Upper lobe of left lung (tissue), 6 donors: ENCODE data around the gene FOXP1. TPM values are rescaled to one million over a fixed set of nuclear protein-coding genes. Genes with fewer than 3 reads are reported as not detected.

Experiments
- ATAC-seq, 2 donors: fragments of 200-7000 bp; cut with Tn5 transposase; one replicate each; pipeline ENCODE4 v1.9.1; 2022; ENCODE audit warnings: mild to moderate bottlenecking in 2 of 2, moderate library complexity in 2 of 2; ENCODE audit not compliant: low FRiP score in 2 of 2
- DNase-seq, 2 donors: peaks; one replicate each; pipeline ENCODE4 v3.0.0-alpha.2; 2019 to 2020
- H3K27ac ChIP-seq, 4 donors: fragments of 200-600 bp; sonication (generic); one replicate each; pipeline ENCODE4 v1.5.1; 2016 to 2019
- H3K27me3 ChIP-seq, 4 donors: fragments of 200-600 bp; sonication (generic); one replicate each; pipeline ENCODE4 v1.5.1; 2017 to 2019
- H3K36me3 ChIP-seq, 4 donors: fragments of 200-600 bp; sonication (generic); one replicate each; pipeline ENCODE4 v1.5.1; 2016 to 2019
- H3K4me1 ChIP-seq, 4 donors: fragments of 200-600 bp; sonication (generic); one replicate each; pipeline ENCODE4 v1.5.1; 2018 to 2019
- H3K4me3 ChIP-seq, 4 donors: fragments of 200-600 bp; sonication (generic); one replicate each; pipeline ENCODE4 v1.5.1; 2017 to 2019; ENCODE audit warnings: mild to moderate bottlenecking in 2 of 4, moderate library complexity in 1 of 4
- H3K9me3 ChIP-seq, 4 donors: fragments of 200-600 bp; sonication (generic); one replicate each; pipeline ENCODE4 v1.5.1; 2018 to 2019
- EP300 ChIP-seq, 4 donors: sonication (generic); formaldehyde crosslinking; IDR thresholded peaks; one replicate each; pipeline ENCODE4 v1.5.1; 2017; ENCODE audit warnings: antibody characterized with exemption in 4 of 4, control low read depth in 2 of 4
- POLR2A ChIP-seq, 4 donors: fragments of 450-650 bp; IDR thresholded peaks; one replicate each; pipeline ENCODE4 v1.5.1; 2016 to 2017; ENCODE audit warnings: antibody characterized with exemption in 4 of 4, mild to moderate bottlenecking in 2 of 4
- POLR2AphosphoS5 ChIP-seq, 2 donors: sonication (generic); formaldehyde crosslinking; IDR thresholded peaks; one replicate each; pipeline ENCODE4 v1.5.1; 2017; ENCODE audit warnings: antibody characterized with exemption in 2 of 2
- WGBS, 2 donors: methylation state at CpG; one replicate each; pipeline ENCODE4 v1.1.5; 2017 to 2018; 5-methylcytosine and 5-hydroxymethylcytosine counted together
- total RNA-seq, 6 donors: library from RNA; depleted of rRNA in 4 of 6; stranded (reverse); fragments of >200 nt in 4 of 6; gene quantifications; one replicate each; pipeline versions ENCODE4 v1.1.0 to v1.2.1, GENCODE V29; 2016 to 2021
- TF ChIP-seq, protein P1 (sequence below), 6 experiments: fragments of 450-650 bp in 4 of 6; fragments of 200-600 bp in 2 of 6; sonication (generic) in 2 of 6; IDR thresholded peaks; one replicate each; pipeline ENCODE4 v1.5.1; 2016 to 2019; ENCODE audit warnings: antibody characterized with exemption in 6 of 6
- donor health status: DM: no; HTN: no; CAD: no; lungs with moderate emphysema.
- donor health status: DM: no; HTN: yes; CAD: no; lungs with severe emphysema.

FOXP1 gene
- total RNA-seq, 6 donors from 2014 or later: 103 to 248 (median 134) TPM

DNA sequence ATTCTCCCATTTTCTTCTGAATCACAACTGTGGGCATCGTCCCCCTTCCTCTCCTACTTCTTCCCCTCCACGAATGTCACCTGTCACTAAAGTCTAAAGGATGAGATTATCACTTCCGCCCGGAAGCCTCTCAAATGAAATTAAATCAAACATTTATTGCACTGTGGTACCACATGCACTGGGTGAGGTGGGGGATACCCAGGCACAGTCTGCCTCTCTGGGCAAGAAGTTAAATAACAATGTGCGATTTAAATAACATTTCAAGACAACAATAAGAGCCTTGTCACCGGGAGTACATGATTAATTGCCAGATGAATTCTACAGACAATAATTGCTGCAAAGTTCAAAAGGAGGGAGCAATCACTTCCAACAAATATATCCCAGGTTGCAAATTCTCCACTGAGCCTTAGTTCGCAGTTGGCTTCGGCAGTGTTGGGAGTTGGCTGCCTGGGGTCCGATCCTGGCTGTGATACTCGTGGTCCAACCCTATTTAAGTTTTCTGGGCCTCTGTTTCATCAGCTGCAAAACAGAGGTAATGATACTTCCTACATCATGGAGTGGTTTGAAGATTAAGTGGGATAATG is 77.7 kb downstream of the FOXP1 start:
- WGBS, 2 donors: 76 to 80% methylated on average over 10 of the region's 10 CpGs
- Histone ChIP-seq H3K36me3 (no peaks in the 10 kb centered on the region), H3K4me3 (no peak overlapping the region), H3K9me3 (no peaks in the 10 kb centered on the region), H3K27me3 (no peaks in the 10 kb centered on the region), H3K4me1 (peaks cover 0 to 3% (median under 1%) of the 10 kb centered on the region in 4 donors), H3K27ac (no peak overlapping the region)
- TF ChIP-seq EP300 (IDR thresholded peaks at IDR 0.05) (no peak), POLR2AphosphoS5 (IDR thresholded peaks at IDR 0.05) (no peak), POLR2A (IDR thresholded peaks at IDR 0.05) (no peak)
- TF ChIP-seq, protein P1, sequence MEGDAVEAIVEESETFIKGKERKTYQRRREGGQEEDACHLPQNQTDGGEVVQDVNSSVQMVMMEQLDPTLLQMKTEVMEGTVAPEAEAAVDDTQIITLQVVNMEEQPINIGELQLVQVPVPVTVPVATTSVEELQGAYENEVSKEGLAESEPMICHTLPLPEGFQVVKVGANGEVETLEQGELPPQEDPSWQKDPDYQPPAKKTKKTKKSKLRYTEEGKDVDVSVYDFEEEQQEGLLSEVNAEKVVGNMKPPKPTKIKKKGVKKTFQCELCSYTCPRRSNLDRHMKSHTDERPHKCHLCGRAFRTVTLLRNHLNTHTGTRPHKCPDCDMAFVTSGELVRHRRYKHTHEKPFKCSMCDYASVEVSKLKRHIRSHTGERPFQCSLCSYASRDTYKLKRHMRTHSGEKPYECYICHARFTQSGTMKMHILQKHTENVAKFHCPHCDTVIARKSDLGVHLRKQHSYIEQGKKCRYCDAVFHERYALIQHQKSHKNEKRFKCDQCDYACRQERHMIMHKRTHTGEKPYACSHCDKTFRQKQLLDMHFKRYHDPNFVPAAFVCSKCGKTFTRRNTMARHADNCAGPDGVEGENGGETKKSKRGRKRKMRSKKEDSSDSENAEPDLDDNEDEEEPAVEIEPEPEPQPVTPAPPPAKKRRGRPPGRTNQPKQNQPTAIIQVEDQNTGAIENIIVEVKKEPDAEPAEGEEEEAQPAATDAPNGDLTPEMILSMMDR (IDR thresholded peaks at IDR 0.05): no peak
- no peak for ATAC-seq
- no peak for DNase-seq

DNA sequence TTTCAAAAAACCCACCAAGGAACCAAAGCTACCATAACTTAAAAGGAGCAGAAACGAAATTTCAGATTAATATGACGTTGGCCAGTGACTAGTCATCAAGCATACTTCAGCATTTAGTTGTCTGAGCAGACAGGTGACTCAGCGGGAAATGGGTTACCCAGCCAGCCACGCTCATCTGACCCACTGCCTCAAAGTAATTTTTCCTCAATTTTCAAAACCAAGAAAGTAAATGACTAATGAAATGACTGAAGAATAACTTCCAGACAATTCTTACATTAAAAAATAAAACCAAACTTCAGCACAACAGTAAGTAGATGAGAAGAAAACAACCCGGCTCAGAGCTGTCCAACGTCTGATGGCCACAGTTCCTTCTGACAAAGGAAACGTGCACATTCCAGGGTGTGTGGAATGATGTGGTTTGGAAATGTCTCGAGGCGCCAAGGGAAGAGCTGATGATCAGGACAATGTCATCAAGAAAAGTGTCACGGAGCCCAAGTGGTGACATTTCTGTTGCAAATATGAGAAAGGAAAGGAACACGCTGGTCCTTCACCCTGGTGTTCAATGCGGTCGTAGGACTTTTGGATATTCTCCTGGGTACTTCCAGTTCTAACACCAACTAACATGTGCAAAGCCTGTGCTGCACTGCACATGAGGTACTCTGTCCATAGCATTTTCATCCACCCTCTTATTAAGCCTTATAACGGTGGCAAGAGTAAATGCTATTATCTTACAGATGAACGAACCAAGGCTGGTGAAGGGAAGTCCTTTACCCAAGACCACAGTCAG is 79.1 kb downstream of the FOXP1 start:
- Histone ChIP-seq H3K4me3 (no peak overlapping the region), H3K9me3 (no peaks in the 10 kb centered on the region), H3K27ac (no peak overlapping the region), H3K27me3 (no peaks in the 10 kb centered on the region), H3K36me3 (no peaks in the 10 kb centered on the region), H3K4me1 (no peaks in the 10 kb centered on the region)
- WGBS, 2 donors: 80 to 82% methylated on average over 15 of the region's 15 CpGs
- TF ChIP-seq EP300 (IDR thresholded peaks at IDR 0.05) (no peak), POLR2A (IDR thresholded peaks at IDR 0.05) (no peak)
- DNase-seq (peak in 1 of 2 donors; percentile 48), ATAC-seq (peak in 1 of 2 donors; percentile 92)

DNA sequence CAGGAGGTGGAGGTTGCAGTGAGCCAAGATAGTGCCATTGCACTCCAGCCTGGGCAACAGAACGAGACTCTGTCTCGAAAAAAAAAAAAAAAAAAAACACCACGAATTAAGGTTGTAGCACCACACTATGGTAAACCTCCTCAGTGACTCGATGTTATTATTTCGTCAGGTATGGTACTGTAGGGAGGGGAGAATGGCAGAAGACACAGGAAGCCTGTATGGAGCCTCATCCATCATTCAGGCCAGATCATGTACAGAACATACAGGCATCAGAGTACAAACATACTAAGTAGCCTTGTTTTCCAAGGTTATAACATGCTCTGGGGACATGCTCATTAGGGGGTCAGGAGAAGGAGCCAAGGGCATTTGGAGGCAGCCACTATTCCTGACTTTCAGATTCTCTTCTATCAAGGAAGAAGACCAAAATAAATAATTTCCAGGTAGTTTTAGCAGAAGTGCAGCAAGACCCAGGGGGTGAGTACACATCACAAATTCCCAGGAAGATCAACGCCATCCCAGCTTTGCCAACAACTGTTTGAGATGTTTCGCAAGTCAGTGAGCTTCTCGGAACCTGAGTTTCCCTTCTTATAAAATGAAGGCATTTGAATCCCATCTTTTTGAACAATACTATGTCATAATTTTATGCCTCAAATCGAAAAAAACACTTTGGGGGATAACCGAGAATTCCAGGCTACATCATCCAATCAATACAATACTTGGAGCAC is 79.8 kb downstream of the FOXP1 start:
- TF ChIP-seq POLR2A (IDR thresholded peaks at IDR 0.05): no peak
- H3K4me3 ChIP-seq: no peak overlapping the region
- no peaks in the 10 kb centered on the region for H3K4me1 ChIP-seq
- no peaks in the 10 kb centered on the region for H3K36me3 ChIP-seq
- DNase-seq: no peak
- H3K9me3 ChIP-seq: no peaks in the 10 kb centered on the region
- WGBS, 2 donors: 88 to 92% methylated on average over 10 of the region's 10 CpGs
- no peak overlapping the region for H3K27ac ChIP-seq
- H3K27me3 ChIP-seq: no peaks in the 10 kb centered on the region
- peak in 1 of 2 donors; percentile 57 for ATAC-seq

DNA sequence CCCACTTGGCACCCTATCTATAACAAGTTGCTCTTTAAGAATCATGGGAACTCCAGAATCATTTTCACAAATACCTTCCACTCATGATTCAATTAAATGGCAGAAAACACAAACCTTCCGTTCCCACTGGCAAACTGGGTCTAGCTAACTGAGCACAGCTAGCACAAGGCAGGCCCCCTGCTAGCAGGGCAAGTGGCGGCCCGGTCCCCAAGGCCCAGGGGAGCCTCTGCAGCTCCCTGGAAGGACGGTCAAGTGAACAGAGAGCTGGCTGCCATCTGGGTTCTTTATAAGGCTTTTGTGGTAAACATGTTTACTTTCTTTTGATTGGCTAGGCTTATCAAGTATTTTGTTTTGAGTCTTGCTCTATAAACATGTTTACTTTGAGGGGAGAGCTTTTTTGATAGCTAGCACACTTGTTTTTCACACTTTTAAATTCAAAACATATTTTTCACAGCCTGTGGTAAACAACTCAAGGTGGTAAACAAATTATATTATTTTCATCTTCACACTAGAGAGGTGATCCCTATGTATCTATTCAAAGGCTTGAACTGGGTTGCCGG is 81.4 kb downstream of the FOXP1 start:
- H3K9me3 ChIP-seq: no peaks in the 10 kb centered on the region
- peaks cover 0 to 15% (median 9%) of the 10 kb centered on the region in 4 donors for H3K4me1 ChIP-seq
- no peak overlapping the region for H3K4me3 ChIP-seq
- TF ChIP-seq EP300 (IDR thresholded peaks at IDR 0.05) (no peak), POLR2AphosphoS5 (IDR thresholded peaks at IDR 0.05) (no peak), POLR2A (IDR thresholded peaks at IDR 0.05) (no peak)
- TF ChIP-seq, protein P1 (IDR thresholded peaks at IDR 0.05): no peak
- no peak for ATAC-seq
- 88 to 97% methylated on average over 5 of the region's 5 CpGs for WGBS, 2 donors
- H3K27ac ChIP-seq: no peak overlapping the region
- H3K27me3 ChIP-seq: no peaks in the 10 kb centered on the region
- DNase-seq: peak in 1 of 2 donors; percentile 46
- no peaks in the 10 kb centered on the region for H3K36me3 ChIP-seq

DNA sequence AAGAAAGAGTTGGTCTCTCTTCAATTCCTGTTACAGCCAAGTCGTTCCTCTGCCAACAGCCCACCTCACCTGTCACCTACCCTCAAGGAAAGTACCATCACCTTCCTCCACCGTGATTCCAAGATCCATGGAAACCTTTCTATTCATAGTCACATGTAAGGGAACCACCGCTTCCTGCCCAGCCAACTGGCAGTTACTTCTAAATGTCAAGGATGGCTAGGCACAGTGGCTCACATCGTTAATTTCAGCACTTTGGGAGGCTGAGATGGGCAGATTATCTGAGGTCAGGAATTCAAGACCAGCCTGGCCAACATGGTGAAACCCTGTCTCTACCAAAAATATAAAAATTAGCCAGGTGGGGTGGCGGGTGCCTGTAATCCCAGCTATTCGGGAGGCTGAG is 82.8 kb downstream of the FOXP1 start:
- ATAC-seq: no peak
- no peaks in the 10 kb centered on the region for H3K36me3 ChIP-seq
- no peak overlapping the region for H3K27ac ChIP-seq
- no peak for DNase-seq
- H3K4me1 ChIP-seq: peaks cover 0 to 29% (median 13%) of the 10 kb centered on the region in 4 donors
- no peaks in the 10 kb centered on the region for H3K9me3 ChIP-seq
- TF ChIP-seq EP300 (IDR thresholded peaks at IDR 0.05): no peak
- TF ChIP-seq POLR2A (IDR thresholded peaks at IDR 0.05): no peak
- TF ChIP-seq, protein P1 (IDR thresholded peaks at IDR 0.05): no peak
- no peak for TF ChIP-seq POLR2AphosphoS5 (IDR thresholded peaks at IDR 0.05)
- H3K27me3 ChIP-seq: no peaks in the 10 kb centered on the region
- WGBS, 2 donors: 91 to 94% methylated on average over 6 of the region's 6 CpGs
- H3K4me3 ChIP-seq: no peak overlapping the region
